ENCODE results near the gene ZYG11B.
"Not testable (repeated sequence)": the region's sequence is repeated elsewhere in the genome, so short reads cannot be mapped to it uniquely, and the experiment has no call there.

Gene ZYG11B

DNA sequence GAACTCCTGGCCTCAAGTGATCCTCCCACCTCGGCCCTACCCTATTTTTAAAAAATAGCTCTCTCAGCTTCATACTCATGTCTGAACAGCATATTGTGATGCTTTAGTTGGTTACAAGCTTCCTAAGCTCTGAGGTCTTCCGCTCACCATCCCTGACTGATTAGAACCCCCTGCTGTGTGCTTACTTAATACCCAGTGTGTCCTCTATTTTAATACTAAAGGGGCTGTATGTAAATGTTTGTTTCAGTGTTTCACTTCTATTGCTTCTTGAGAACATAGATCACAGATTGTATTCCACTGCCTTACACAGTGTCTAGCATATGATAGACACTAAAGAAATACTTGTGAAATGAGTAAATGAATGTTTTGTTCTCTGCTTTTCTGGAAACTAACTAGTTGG, 29.8 kb downstream of the ZYG11B start:
- no peak for DNase-seq (ENCODE audit: low read depth in 2 of 2)

- no peak for DNase-seq (ENCODE audit: low read depth in 2 of 2)
Measured at GRCh38 chr1:52759908-52760307, 33.7 kb downstream of the ZYG11B start.

DNA sequence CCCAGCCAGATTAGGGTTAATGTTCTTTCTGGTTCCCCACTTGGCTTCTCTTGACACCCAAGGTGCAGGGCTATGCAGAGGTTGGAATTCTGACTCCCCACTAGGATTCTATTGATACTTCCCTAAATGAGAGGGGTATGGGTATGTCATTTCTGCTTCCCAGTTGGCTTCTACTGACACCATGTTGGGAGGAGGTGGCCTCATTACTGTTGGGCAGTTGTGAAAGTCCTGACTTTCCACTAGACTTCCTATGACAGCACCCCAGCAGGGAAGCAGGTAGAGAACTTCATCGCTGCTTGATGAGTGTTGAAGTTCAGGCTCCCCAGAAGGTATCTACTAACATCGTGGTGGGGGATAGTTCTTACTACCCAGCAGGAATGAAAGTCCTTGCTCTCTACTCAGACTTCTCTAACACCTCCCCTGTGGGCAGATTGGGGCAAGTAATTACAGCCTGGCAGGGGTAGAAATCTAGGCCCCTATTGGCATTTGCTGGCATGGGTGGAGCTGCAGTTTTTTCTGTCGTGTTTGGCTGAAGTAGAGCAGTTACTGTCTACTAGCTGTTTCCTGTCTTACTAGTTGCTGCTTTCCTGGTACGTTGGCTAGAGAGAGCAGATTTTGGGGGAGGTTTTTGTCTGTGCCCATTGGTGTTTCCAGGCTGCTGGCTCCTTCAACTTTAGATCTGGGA, 41.5 kb downstream of the ZYG11B start:
- DNase-seq (ENCODE audit: low read depth in 2 of 2), result no peak

- DNase-seq (ENCODE audit: low read depth in 2 of 2), result no peak
Measured at GRCh38 chr1:52769346-52770033, 43.2 kb downstream of the ZYG11B start.

DNA sequence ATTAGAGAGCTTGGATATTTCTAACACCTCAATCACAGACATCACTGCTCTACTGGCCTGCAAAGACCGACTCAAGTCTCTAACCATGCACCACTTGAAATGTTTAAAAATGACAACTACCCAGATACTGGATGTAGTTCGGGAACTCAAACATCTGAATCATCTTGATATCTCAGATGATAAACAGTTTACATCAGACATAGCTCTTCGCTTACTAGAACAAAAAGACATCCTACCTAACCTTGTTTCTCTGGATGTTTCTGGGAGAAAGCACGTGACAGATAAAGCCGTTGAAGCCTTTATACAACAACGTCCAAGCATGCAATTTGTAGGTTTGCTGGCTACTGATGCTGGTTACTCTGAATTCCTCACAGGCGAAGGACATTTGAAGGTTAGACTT, 45.1 kb downstream of the ZYG11B start:
- DNase-seq (ENCODE audit: low read depth in 2 of 2), result no peak

DNA sequence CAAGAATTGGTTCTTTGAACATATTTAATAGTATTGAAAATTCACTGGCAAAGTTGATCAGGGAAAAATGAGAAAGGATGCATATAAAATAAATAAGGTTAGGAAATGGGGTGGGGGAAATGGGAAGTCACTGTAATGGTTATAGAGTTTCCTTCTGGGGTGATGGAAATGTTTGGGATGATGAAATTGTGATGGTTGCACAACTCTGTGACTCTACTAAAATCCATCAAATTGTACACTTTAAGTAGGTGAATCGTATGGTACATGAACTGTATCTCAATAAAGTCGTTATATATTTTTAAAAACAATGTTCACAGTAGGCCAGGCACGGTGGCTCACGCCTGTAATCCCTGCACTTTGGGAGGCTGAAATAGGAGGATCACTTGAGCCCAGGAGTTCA, 59.9 kb downstream of the ZYG11B start:
- no peak for DNase-seq (ENCODE audit: low read depth in 2 of 2)

- not testable (repeated sequence) for DNase-seq (ENCODE audit: low read depth in 2 of 2)
Measured at GRCh38 chr1:52790429-52790828, 64.2 kb downstream of the ZYG11B start.

DNA sequence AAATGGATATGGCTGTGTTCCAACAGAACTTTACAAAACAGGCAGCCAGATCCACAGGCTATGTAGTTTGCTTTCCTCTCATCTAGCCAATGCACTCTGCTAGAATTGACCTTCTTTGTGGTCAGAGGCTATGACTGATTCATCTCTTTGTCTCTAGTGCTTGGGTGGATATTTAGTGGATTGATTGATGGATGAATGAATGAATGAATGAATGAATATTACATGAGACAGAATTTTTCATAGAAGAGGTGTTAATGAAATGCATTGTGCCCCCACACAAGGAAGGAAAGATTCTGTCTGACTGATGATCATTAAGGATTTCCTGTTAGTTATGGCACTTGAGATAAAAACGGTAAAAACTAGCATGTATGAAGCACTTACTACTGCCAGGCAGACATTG, 65.8 kb downstream of the ZYG11B start:
- no peak for DNase-seq (ENCODE audit: low read depth in 2 of 2)

- not testable (repeated sequence) for DNase-seq (ENCODE audit: low read depth in 2 of 2)
Measured at GRCh38 chr1:52793717-52794116, 67.5 kb downstream of the ZYG11B start.

- DNase-seq (ENCODE audit: low read depth in 2 of 2), result no peak
Measured at GRCh38 chr1:52795464-52795863, 69.2 kb downstream of the ZYG11B start.

DNA sequence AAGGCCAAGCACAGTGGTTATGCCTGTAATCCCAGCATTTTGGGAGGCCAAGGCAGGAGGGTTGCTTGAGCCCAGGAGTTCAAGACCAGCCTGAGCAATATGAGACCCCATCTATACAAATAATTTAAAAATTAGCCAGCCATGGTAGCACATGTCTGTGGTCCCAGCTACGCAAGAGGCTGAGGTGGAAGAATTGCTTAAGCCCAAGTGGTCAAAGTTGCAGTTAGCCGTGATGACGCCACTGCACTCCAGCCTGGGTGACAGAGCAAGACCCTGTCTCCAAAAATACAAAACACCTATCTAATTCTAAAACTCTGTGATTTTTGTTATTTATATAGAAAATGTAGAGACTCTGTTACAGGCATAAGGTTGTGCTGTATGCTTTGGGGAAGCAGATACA, 72.1 kb downstream of the ZYG11B start:
- DNase-seq (ENCODE audit: low read depth in 2 of 2), result no peak

DNA sequence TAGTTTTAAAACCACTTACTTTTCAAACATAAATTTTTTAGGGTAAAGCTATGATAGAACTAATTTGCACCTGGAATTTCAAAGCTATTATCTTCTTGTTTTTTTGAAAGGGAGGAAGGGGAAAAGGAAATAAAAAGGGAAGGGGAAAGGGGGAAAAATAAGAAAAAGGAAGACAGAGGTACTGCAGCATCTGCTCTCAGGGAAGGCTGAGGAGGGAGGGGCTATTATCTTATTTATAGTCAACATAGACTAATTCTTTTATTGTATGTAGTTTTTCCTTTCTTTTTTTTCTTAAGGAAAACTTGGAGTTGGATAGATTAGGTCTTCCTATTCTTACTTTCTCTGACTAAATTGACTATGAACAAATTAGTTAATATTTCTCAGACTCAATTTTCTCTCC, 74.8 kb downstream of the ZYG11B start:
- no peak for DNase-seq (ENCODE audit: low read depth in 2 of 2)

DNA sequence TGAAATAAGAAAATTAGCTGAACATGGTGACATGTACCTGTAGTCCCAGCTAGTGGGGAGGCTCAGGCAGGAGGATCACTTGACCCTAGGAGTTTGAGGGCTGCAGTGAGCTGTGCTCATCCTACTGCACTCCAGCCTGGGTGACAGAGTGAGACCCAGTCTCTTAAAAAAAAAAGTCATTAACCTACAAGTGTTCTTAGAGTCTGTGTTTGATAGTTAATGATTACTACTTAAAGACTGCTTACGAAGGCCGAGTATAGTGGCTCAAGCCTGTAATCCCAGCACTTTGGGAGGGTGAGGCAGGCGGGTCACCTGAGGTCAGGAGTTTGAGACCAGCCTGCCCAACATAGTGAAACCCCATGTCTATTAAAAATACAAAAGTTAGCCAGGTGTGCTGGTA, 77.8 kb downstream of the ZYG11B start:
- not testable (repeated sequence) for DNase-seq (ENCODE audit: low read depth in 2 of 2)

DNA sequence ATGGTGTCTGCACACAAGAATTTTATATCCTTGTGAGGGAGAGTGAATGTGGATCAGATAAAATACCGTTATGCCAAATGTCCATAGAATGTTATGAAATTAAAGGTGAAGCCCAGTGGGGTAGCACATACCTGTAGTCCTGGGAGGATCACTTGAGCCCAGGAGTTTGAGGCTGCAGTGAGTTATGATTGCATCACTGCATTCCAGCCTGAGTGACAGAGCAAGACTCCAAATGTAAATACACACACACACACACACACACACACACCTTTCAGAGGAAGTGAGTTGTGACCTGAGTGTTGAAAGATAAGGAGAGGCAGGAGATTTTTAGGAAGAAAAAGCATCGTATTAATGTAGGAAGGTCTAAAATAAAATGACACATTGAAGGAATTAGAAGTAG, 88.2 kb downstream of the ZYG11B start:
- no peak for DNase-seq (ENCODE audit: low read depth in 2 of 2)

- DNase-seq (ENCODE audit: low read depth in 2 of 2), result not testable (repeated sequence)
Measured at GRCh38 chr1:52820830-52821229, 94.6 kb downstream of the ZYG11B start.

GRCh38 chr1:52825868-52826267, 99.6 kb downstream of the ZYG11B start:
- no peak for DNase-seq (ENCODE audit: low read depth in 2 of 2)

DNA sequence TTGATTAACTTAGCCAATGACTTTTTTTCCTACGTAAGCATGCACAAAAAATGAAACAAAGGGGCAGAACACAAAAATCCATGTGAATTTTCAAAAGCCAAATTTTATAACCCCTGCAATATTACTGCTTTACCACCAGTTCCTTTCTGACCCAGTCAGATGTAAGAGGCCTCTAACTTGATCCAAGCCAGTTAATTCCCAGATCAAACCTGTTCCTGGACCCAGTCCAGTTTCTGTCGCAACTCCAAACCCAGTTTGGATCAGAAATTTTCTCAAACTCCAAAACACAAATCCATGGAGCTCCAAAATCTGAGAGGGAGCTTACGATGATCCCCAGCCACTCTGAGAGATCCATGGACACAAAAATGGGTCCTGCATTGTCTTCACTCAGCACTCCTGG, 108.5 kb downstream of the ZYG11B start:
- DNase-seq (ENCODE audit: low read depth in 2 of 2), result no peak

DNA sequence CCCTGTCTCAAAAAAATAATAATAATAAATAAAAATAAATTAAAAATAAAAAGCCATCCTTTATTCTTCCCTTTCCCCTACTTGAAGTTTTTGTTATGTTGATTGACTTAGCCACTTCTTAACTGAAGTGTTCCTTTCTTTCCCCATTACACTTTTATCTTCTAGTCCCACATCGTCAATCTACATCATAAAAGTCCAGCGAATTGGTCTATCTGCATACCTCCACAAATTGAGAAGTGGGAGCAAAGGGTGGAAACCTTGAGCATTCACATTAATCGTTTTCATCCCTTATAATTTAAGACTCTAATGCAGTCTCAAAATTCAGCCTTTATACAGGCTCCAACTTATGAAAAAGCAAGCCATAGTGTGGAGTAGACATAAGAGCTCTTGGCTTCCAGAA, 109.8 kb downstream of the ZYG11B start:
- DNase-seq (ENCODE audit: low read depth in 2 of 2), result no peak

- DNase-seq (ENCODE audit: low read depth in 2 of 2), result not testable (repeated sequence)
Measured at GRCh38 chr1:52839175-52839574, 112.9 kb downstream of the ZYG11B start.

DNA sequence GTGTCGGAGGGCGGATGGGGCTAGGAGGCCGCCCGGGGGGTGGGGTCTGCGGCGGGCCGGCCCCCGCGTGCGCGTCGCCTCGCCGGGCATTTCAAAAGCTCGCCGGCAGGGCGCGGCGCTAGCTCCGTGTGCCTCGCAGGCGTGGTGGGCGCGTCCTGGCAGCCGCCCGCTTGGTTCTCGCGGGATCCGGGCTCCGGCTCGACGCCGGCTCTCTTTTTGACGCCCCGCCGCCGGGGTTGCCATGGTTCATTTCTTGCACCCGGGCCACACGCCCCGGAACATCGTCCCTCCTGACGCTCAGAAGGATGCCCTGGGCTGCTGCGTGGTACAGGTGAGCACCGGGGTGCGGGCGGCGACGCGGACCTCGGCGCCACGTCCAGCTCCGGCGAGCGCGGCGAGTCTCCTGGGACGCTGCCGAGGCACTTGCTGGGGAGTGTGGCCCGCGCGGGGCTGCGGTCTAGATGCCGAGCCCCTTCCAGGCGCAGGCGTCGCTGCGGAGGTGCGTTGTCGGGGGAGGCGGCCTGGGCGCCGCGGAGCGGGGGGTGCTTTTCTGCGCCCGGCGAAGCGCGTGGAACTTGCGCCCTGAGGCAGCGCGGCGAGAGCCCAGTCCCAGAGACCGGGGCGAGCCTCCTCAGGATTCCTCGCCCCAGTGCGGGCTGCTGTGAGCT, 116.5 kb downstream of the ZYG11B start, which contains the start of gene ZYG11A:
TSS of gene ZYG11A (plus strand) at position 118 of the 668 bp plus-strand sequence. CDS start at position 242, 124 bp downstream.
- peak; percentile 71 to 72 for DNase-seq (ENCODE audit: low read depth in 2 of 2)

DNA sequence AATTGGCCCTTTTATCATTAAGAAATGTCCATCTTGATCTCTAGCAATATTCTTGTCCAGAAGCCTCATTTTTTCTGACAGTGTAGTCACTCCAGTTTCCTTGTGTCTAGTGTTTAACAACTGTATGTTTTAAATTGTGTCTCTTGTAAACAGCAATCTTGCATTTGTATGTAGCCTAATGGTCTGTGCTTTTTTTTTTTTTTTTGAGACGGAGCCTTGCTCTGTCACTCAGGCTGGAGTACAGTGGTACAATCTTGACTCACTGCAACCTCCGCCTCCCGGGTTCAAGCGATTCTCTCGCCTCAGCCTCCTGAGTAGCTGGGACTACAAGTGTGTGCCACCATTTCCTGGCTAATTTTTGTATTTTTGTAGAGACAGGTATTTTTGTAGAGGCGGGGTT, 118.9 kb downstream of the ZYG11B start:
- DNase-seq (ENCODE audit: low read depth in 2 of 2), result not testable (repeated sequence)

GRCh38 chr1:52848423-52848822, 122.2 kb downstream of the ZYG11B start:
- no peak for DNase-seq (ENCODE audit: low read depth in 2 of 2)

DNA sequence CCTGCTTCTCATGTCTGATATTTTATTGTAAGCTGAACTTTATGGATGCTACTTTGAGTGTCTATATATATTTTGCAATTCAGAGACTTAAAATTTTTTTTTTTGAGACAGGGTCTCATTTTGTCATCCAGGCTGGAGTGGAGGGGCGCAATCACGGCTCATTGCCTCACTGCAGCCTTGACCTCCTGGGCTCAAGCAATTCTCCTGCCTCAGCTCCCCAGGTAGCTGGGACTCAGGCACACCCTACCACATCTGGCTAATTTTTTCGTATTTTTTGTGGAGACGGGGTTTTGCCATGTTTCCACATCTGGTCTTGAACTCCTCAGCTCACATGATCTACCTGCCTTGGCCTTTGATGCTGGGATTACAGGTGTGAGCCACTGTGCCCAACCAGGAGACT, 124.7 kb downstream of the ZYG11B start:
- DNase-seq (ENCODE audit: low read depth in 2 of 2), result no peak
